GM19238 (cell line): Measurements from ENCODE around the gene OR5T1.

Source experiments
- DNase-seq: peaks from one replicate; pipeline ENCODE4 v3.0.0; 2011; ENCODE audit warnings: low spot score; ENCODE audit not compliant: insufficient read length

Gene OR5T1

DNA sequence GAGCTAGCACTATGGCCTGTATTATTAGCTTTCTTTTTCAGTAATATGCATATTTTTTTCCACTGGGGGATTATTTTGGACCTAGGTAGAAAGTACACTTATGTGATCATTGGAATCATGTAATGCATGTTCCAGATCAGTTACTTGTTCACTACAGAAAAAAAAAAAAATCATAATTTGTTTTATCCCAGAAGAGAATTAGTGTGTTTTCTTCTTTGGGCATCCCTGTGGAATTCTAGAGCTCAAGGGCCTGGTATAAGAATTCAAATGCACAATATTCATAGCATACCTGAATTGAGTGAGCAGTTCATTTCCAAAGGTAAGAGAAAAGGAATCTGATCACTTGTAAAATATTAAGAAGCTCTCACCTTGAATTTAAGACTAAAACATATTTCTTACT lies at the start of gene OR5T1:
Gene OR5T1 (plus strand): TSS at position 301 of the 400 bp plus-strand sequence. CDS start 1,485 bp downstream, outside the sequence.
- no peak for DNase-seq

DNA sequence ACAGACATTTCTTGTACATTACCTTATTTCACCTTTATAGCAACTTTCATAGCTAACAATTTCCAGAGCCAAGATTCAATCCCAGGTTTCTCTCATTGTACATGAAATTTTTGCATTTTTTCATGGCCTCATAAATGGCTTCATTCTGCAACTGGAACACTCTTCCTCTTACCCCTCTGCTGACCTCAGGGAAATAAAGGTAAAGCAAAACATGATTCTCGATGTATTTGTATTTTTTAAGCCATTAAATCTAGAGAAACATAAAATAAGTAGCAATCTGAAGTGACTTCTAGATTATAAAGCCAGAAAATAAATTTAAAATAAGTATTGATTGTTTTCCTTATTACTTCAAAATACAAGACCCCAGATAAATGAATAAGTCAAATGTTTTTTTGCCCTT lies 39.8 kb upstream of the OR5T1 start, which contains the start of gene OR5T2:
Gene OR5T2 (minus strand): TSS at position 101 of the 400 bp plus-strand sequence. CDS start 1,193 bp downstream, outside the sequence.
- DNase-seq, result no peak

DNA sequence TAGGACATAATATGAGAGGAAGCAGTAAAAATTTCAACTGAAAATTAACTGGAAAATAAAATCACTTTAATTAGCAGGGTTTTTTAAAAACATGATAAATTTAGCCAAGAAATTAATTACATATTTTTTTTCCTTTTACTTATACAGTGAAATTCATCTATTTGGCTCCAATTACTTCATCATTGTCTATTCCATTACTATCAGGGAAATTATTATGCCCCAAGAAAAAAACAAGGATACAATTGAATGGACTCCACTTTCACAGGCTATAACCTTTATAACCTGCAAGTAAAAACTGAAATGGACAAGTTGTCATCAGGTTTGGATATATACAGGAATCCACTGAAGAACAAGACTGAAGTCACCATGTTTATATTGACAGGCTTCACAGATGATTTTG lies 22.0 kb upstream of the OR5T1 start, which contains the start of gene OR5T3:
Gene OR5T3 (plus strand): TSS at position 301 of the 400 bp plus-strand sequence. CDS start 0 bp downstream, at position 301.
- DNase-seq, result no peak

DNA sequence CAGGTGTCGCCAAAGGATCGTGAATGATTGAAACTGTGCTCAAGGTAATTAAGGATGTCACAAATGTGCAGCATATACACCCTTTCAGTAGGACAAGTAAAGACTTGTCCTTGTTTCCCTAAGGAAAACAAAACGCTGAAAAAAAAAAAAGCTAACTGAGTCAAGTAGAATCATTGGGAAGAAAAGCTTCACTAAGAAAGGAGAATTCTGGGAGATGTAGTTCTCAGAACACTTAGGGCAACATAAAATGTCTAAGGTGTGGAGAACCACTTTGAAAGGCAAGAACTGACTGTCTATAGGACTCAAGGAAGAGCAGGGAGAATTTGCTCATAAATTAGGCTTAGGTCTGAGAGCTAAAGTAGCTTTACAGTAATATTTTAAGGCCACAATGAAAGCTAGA lies 2.9 kb upstream of the OR5T1 start:
- DNase-seq, result no peak

DNA sequence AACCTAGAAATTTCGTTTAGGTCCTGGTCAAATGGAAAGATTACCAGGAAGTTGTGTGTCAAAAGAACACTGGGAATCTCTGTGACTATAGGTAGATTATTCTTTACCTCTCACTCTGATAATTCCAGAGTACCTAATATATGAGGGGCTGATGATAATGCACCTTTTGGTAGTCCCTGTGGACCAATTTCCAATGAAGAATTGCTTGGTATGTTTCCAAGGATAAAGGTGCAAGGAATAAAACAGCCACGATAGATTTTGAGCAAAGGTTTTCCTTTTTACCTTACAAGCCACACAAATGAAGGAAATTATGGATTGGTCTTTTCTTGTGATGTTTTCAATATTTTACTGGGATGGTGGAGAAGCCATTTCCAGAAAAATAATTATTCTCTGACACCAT lies 18.2 kb downstream of the OR5T1 start, which contains the start of gene OR8H1:
Gene OR8H1 (minus strand): TSS at position 101 of the 400 bp plus-strand sequence. CDS start 1,192 bp downstream, outside the sequence.
- no peak for DNase-seq

DNA sequence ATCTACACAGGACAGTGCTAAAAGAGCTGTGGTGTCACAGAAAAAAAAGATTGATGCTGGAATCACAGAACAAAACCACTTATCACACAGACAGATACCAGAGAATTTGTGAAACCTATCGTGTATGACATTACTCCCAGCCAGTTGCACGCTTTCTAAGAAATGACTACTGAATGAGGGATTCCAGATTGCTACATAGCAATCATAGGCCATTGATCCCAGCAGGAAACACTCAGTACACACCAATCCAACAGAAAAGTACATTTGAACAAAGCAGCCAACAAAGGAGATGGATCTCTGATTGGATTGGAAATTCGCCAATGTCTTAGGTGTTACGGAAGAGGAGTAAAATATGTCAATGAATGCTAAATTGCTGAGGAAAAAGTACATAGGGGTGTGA lies 22.9 kb downstream of the OR5T1 start:
- DNase-seq, result no peak

DNA sequence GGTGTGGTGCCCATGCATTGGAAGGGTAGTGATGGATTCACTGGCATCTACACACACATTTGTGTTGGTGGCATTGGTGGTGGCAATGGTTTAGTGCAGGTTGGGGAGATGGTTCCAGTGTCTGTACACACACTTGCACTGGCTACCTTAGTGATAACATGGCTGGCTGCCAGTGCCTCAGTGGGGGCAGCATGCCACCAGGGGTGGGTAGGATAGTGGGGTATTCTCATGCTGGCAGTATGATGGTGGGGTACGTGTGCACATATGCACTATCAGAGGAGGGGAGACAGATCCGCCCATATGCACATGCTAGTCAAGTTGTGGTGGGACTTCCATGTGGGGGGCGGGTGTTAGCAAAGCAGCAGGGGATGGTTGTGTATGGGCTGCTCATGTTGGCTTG lies 33.9 kb downstream of the OR5T1 start:
- no peak for DNase-seq

DNA sequence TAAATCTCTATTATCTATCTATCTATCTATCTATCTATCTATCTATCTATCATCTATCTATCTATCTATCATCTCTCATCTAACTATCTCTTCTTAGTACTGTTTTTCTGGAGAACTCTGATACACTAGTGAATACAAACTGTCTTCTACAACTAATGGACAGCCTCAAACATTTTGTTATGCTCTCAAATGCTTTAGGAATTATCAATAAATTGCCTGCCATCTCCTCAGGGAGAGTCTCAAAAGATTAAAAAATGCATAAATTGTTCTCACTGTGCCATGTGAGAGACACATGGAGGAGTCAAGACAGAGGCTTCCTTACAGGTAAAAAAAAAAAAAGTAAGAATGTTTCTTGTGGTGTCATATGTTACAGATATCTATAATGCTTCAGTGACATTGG lies 40.9 kb downstream of the OR5T1 start, which contains the start of gene OR8K3:
Gene OR8K3 (plus strand): TSS at position 301 of the 400 bp plus-strand sequence. CDS start 3,163 bp downstream, outside the sequence.
- DNase-seq, result no peak
